Suprapubic skin (tissue), 4 donors: ENCODE results near the gene MINDY4. TPM values are rescaled to one million over a fixed set of nuclear protein-coding genes. Genes with fewer than 3 reads are reported as not detected.

ENCODE experiments used
- DNase-seq, 2 donors: peaks; one replicate each; pipeline ENCODE4 v3.0.0-alpha.2; 2019; ENCODE audit warnings: low spot score in 2 of 2
- H3K27ac ChIP-seq: fragments of 200-600 bp; sonication (generic); one replicate; pipeline ENCODE4 v1.5.1; 2019
- H3K27me3 ChIP-seq: fragments of 200-600 bp; sonication (generic); one replicate; pipeline ENCODE4 v1.5.1; 2019
- H3K36me3 ChIP-seq: fragments of 200-600 bp; sonication (generic); one replicate; pipeline ENCODE4 v1.5.1; 2019
- H3K4me1 ChIP-seq: fragments of 200-600 bp; sonication (generic); one replicate; pipeline ENCODE4 v1.5.1; 2019
- H3K4me3 ChIP-seq: fragments of 200-600 bp; sonication (generic); one replicate; pipeline ENCODE4 v1.5.1; 2019; ENCODE audit warnings: mild to moderate bottlenecking
- H3K9me3 ChIP-seq: fragments of 200-600 bp; sonication (generic); one replicate; pipeline ENCODE4 v1.5.1; 2019
- CTCF ChIP-seq, 2 donors: fragments of 200-600 bp in 1 of 2; fragments of 450-650 bp in 1 of 2; sonication (generic) in 1 of 2; IDR thresholded peaks; one replicate each; pipeline ENCODE4 v1.5.1; 2016 to 2019; ENCODE audit warnings: antibody characterized with exemption in 2 of 2, mild to moderate bottlenecking in 1 of 2, moderate library complexity in 1 of 2
- EP300 ChIP-seq: sonication (generic); formaldehyde crosslinking; IDR thresholded peaks from one replicate; pipeline ENCODE4 v1.6.1; 2017; ENCODE audit warnings: antibody characterized with exemption
- POLR2A ChIP-seq, 2 donors: fragments of 450-650 bp; IDR thresholded peaks; one replicate each; pipeline ENCODE4 v1.6.1; 2017; ENCODE audit warnings: antibody characterized with exemption in 2 of 2, mild to moderate bottlenecking in 2 of 2, moderate library complexity in 2 of 2
- POLR2AphosphoS5 ChIP-seq, 3 donors: sonication (generic); formaldehyde crosslinking; IDR thresholded peaks; one replicate each; pipeline ENCODE4 v1.6.1; 2017; ENCODE audit warnings: antibody characterized with exemption in 3 of 3
- WGBS: methylation state at CpG from one replicate; pipeline ENCODE4 v1.1.5; 2018; 5-methylcytosine and 5-hydroxymethylcytosine counted together
- total RNA-seq, 4 donors: library from RNA; depleted of rRNA; stranded (reverse); fragments of >200 nt; gene quantifications; one replicate each; pipeline ENCODE4 v1.1.0, GENCODE V29; 2016

The MINDY4 gene
- total RNA-seq, 4 donors from 2014 or later: 4.6 to 10.5 (median 6.1) TPM

DNA sequence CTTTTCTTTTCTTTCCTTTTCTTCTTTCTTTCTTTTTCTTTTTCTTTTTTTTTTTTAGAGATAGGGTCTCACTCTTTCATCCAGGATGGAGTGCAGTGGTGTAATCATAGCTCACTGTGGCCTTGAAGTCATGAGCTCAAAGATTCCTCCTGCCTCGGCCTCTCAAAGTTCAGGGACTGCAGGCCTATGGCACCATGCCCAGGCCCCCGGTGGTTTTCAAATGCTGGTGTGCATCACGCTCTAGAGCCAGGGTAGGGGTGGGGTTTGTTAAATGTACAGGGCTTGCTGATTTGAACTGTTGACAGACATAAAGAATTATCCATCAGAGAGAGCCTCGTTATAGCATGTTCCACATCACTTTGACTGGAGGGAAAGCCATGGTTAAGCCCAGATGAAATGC, 5.8 kb downstream of the MINDY4 start:
- H3K4me3 ChIP-seq: no peak overlapping the region
- H3K27ac ChIP-seq: no peak overlapping the region
- WGBS: 74% methylated on average over 4 of the region's 4 CpGs
- peak in 1 of 2 donors; percentile 31 for DNase-seq
- peaks cover 16% of the 10 kb centered on the region for H3K4me1 ChIP-seq
- no peaks in the 10 kb centered on the region for H3K27me3 ChIP-seq
- no peaks in the 10 kb centered on the region for H3K9me3 ChIP-seq
- H3K36me3 ChIP-seq: peaks cover 5% of the 10 kb centered on the region
- TF ChIP-seq POLR2A (IDR thresholded peaks at IDR 0.05): no peak
- no peak for TF ChIP-seq CTCF (IDR thresholded peaks at IDR 0.05)
- no peak for TF ChIP-seq EP300
- TF ChIP-seq POLR2AphosphoS5 (IDR thresholded peaks at IDR 0.05): no peak

GRCh38 chr7:30778255-30779025, 7.2 kb downstream of the MINDY4 start:
- WGBS: 63% methylated on average over 15 of the region's 15 CpGs
- Histone ChIP-seq H3K27me3 (no peaks in the 10 kb centered on the region), H3K27ac (peak overlapping the region; percentile 39), H3K4me3 (no peak overlapping the region), H3K36me3 (peaks cover 14% of the 10 kb centered on the region), H3K9me3 (no peaks in the 10 kb centered on the region), H3K4me1 (peaks cover 8% of the 10 kb centered on the region)
- DNase-seq: peak in 1 of 2 donors; percentile 60
- TF ChIP-seq POLR2AphosphoS5 (IDR thresholded peaks at IDR 0.05): no peak
- no peak for TF ChIP-seq POLR2A (IDR thresholded peaks at IDR 0.05)
- no peak for TF ChIP-seq CTCF (IDR thresholded peaks at IDR 0.05)
- no peak for TF ChIP-seq EP300

GRCh38 chr7:30779574-30779973, 8.4 kb downstream of the MINDY4 start:
- no peak for DNase-seq
- Histone ChIP-seq H3K4me1 (peaks cover 8% of the 10 kb centered on the region), H3K36me3 (peaks cover 22% of the 10 kb centered on the region), H3K9me3 (no peaks in the 10 kb centered on the region), H3K4me3 (no peak overlapping the region), H3K27ac (no peak overlapping the region), H3K27me3 (no peaks in the 10 kb centered on the region)
- TF ChIP-seq CTCF (IDR thresholded peaks at IDR 0.05): no peak
- no peak for TF ChIP-seq POLR2A (IDR thresholded peaks at IDR 0.05)
- 93% methylated on average over 5 of the region's 5 CpGs for WGBS

GRCh38 chr7:30780941-30781340, 9.7 kb downstream of the MINDY4 start:
- no peaks in the 10 kb centered on the region for H3K27me3 ChIP-seq
- no peak overlapping the region for H3K27ac ChIP-seq
- WGBS: 96% methylated on average over 4 of the region's 4 CpGs
- TF ChIP-seq POLR2A (IDR thresholded peaks at IDR 0.05): no peak
- TF ChIP-seq POLR2AphosphoS5 (IDR thresholded peaks at IDR 0.05): no peak
- no peak for TF ChIP-seq CTCF (IDR thresholded peaks at IDR 0.05)
- TF ChIP-seq EP300: no peak
- peaks cover 8% of the 10 kb centered on the region for H3K4me1 ChIP-seq
- H3K9me3 ChIP-seq: no peaks in the 10 kb centered on the region
- no peak overlapping the region for H3K4me3 ChIP-seq
- peak in 1 of 2 donors; percentile 41 for DNase-seq
- H3K36me3 ChIP-seq: peaks cover 36% of the 10 kb centered on the region

DNA sequence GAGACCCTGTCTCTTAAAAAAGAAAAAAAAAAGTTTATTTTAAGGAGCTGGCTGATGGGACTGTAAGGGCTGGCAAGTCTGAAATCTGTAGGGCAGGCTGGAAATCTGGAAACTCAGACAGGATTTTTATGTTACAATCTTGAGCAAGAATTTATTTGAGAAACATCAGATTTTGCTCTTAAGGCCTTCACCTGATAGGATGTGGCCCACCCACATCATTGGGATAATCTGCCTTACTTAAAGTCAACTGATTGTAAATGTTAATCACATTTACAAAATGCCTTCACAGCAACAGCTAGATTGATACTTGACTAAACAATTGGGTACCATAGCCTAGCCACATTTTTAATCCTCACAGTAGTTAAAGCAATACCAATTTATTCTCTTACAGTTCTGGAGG, 11.5 kb downstream of the MINDY4 start:
- Histone ChIP-seq H3K36me3 (peaks cover 41% of the 10 kb centered on the region), H3K27me3 (no peaks in the 10 kb centered on the region), H3K4me1 (peaks cover 8% of the 10 kb centered on the region), H3K27ac (no peak overlapping the region), H3K4me3 (no peak overlapping the region), H3K9me3 (no peaks in the 10 kb centered on the region)
- TF ChIP-seq POLR2AphosphoS5 (IDR thresholded peaks at IDR 0.05) (no peak), CTCF (IDR thresholded peaks at IDR 0.05) (no peak), EP300 (no peak), POLR2A (IDR thresholded peaks at IDR 0.05) (no peak)
- no peak for DNase-seq
